B cell (primary cell): ENCODE results near the gene LMO7. TPM values are rescaled to one million over a fixed set of nuclear protein-coding genes. Genes with fewer than 3 reads are reported as not detected.

Experiments used
- ATAC-seq: fragments of 200-7000 bp; cut with Tn5 transposase; one replicate; pipeline ENCODE4 v1.10.0; 2021; ENCODE audit warnings: low read depth, mild to moderate bottlenecking, moderate number of reproducible peaks, moderate library complexity
- CTCF ChIA-PET: fragments of 350-600 bp; sonication (Branson Sonifier 250); formaldehyde crosslinking; loops from one replicate; lab custom pipeline; 2021; ENCODE audit warnings: antibody characterized with exemption, inconsistent platforms; lab: Charles Lee
- POLR2A ChIA-PET: fragments of 350-600 bp; sonication (Branson Sonifier 250); formaldehyde crosslinking; loops from one replicate; lab custom pipeline; 2021; ENCODE audit warnings: antibody characterized with exemption; lab: Charles Lee
- DNase-seq: peaks from one replicate; pipeline ENCODE4 v3.0.0; 2013
- H2AFZ ChIP-seq: 2 replicates; pipeline ENCODE4 v1.6.1; 2012; ENCODE audit warnings: mild to moderate bottlenecking, low read depth, low read length; ENCODE audit not compliant: insufficient read depth, poor library complexity, severe bottlenecking
- H3K27ac ChIP-seq, 2 donors: 1 replicate in 1 of 2; 2 replicates in 1 of 2; pipeline ENCODE4 v1.5.1; 2012 to 2013; ENCODE audit warnings: low read length in 2 of 2, mild to moderate bottlenecking in 2 of 2, moderate library complexity in 1 of 2
- H3K27me3 ChIP-seq, 4 experiments: fragments of 200-600 bp in 1 of 4; sonication (generic) in 1 of 4; replicated peaks in 1 of 4; 1 replicate in 2 of 4; 2 replicates in 2 of 4; pipeline versions ENCODE4 v1.6.1 to v1.7.0; 2013 to 2016; ENCODE audit warnings: low read length in 3 of 4, mild to moderate bottlenecking in 2 of 4, mixed read lengths in 1 of 4, moderate library complexity in 1 of 4; ENCODE audit not compliant: insufficient read depth in 4 of 4, control insufficient read depth in 3 of 4; ENCODE audit errors: control extremely low read depth in 1 of 4
- H3K36me3 ChIP-seq, 2 experiments: replicated peaks in 1 of 2; 1 replicate in 1 of 2; 2 replicates in 1 of 2; pipeline versions ENCODE4 v1.6.1 to v1.7.1; 2013; ENCODE audit warnings: low read length in 1 of 2; ENCODE audit not compliant: insufficient read depth in 2 of 2, control insufficient read depth in 1 of 2; ENCODE audit errors: control extremely low read depth in 1 of 2, extremely low read depth in 1 of 2
- H3K4me1 ChIP-seq, 2 donors: fragments of 200-600 bp in 1 of 2; sonication (generic) in 1 of 2; 1 replicate in 1 of 2; 2 replicates in 1 of 2; pipeline versions ENCODE4 v1.5.1 to v1.6.1; 2013 to 2017; ENCODE audit warnings: low read length in 2 of 2; ENCODE audit not compliant: control insufficient read depth in 2 of 2, insufficient read depth in 2 of 2
- H3K4me2 ChIP-seq: replicated peaks from 2 replicates; pipeline ENCODE3; 2012; ENCODE audit warnings: mild to moderate bottlenecking, low read depth, low read length; ENCODE audit not compliant: poor library complexity, severe bottlenecking
- H3K4me3 ChIP-seq, 5 experiments: fragments of 200-600 bp in 1 of 5; sonication (generic) in 1 of 5; 1 replicate in 3 of 5; 2 replicates in 2 of 5; pipeline versions ENCODE4 v1.5.1 to v1.7.0; 2011 to 2016; ENCODE audit warnings: low read length in 4 of 5, mild to moderate bottlenecking in 4 of 5, low read depth in 2 of 5, control low read depth in 1 of 5, moderate library complexity in 1 of 5; ENCODE audit not compliant: insufficient read depth in 1 of 5; ENCODE audit errors: control extremely low read depth in 1 of 5, extremely low read depth in 1 of 5
- H3K79me2 ChIP-seq: fragments of 200-600 bp; sonication (generic); one replicate; pipeline ENCODE4 v1.6.0; 2016; ENCODE audit warnings: low read length; ENCODE audit not compliant: control insufficient read depth, insufficient read depth
- H3K9ac ChIP-seq: fragments of 200-600 bp; sonication (generic); 2 replicates; pipeline ENCODE4 v1.6.1; 2017; ENCODE audit warnings: mild to moderate bottlenecking, low read length, moderate library complexity
- H3K9me3 ChIP-seq, 3 donors: one replicate each; pipeline versions ENCODE4 v1.6.1 to v1.7.1; 2013; ENCODE audit warnings: low read length in 2 of 3; ENCODE audit not compliant: control insufficient read depth in 2 of 3, insufficient read depth in 1 of 3; ENCODE audit errors: control extremely low read depth in 1 of 3
- H4K20me1 ChIP-seq: 2 replicates; pipeline ENCODE4 v1.6.0; 2012; ENCODE audit warnings: mild to moderate bottlenecking, low read length; ENCODE audit not compliant: insufficient read depth, control insufficient read depth, poor library complexity, severe bottlenecking
- H3K27ac Mint-ChIP-seq: one replicate; pipeline ENCODE4 v1.8.0; 2021; ENCODE audit warnings: mixed read lengths
- H3K27me3 Mint-ChIP-seq: one replicate; pipeline ENCODE4 v1.8.0; 2021; ENCODE audit warnings: mixed read lengths
- H3K4me1 Mint-ChIP-seq: one replicate; pipeline ENCODE4 v1.8.0; 2021; ENCODE audit warnings: mixed read lengths
- H3K4me3 Mint-ChIP-seq: one replicate; pipeline ENCODE4 v1.8.0; 2021; ENCODE audit warnings: mixed read lengths
- H3K9me3 Mint-ChIP-seq: one replicate; pipeline ENCODE4 v1.8.0; 2022; ENCODE audit warnings: mixed read lengths; ENCODE audit not compliant: insufficient read depth
- CTCF ChIP-seq: fragments of 200-600 bp; IDR thresholded peaks from one replicate; pipeline ENCODE4 v1.8.0; 2022; ENCODE audit warnings: antibody characterized with exemption, mild to moderate bottlenecking
- EZH2 ChIP-seq: IDR thresholded peaks from 2 replicates; pipeline ENCODE4 v1.6.1; 2012; ENCODE audit warnings: borderline replicate concordance, low read depth, mild to moderate bottlenecking, moderate library complexity, low read length; ENCODE audit not compliant: insufficient read depth, poor library complexity, severe bottlenecking
- WGBS: methylation state at CpG from one replicate; pipeline ENCODE4 v1.1.5; 2013; ENCODE audit warnings: missing lambda C conversion rate; ENCODE audit not compliant: insufficient coverage; 5-methylcytosine and 5-hydroxymethylcytosine counted together
- intact Hi-C: fragments of 100-400 bp; cut with micrococcal nuclease; formaldehyde crosslinking; loops from one replicate; pipeline ENCODE4 v1.10.0; 2022
- polyA plus RNA-seq: library from polyadenylated mRNA; depleted of rRNA; stranded (reverse); fragments of >200 nt; gene quantifications from 2 replicates; pipeline ENCODE4 v1.2.3, GENCODE V29; 2012
- total RNA-seq, 2 donors: library from RNA; stranded (reverse); fragments of 120-200 nt in 1 of 2; gene quantifications; 1 replicate in 1 of 2; 2 replicates in 1 of 2; pipeline versions ENCODE4 v1.2.3 to v1.2.4, GENCODE V29; 2013 to 2022

The LMO7 gene
- total and polyA plus RNA-seq, 2 donors (not counting 1 experiment from before 2014, with no cell fraction given) = 7.8 to 17.4 TPM

- no peaks in the 10 kb centered on the region for H3K4me1 Mint-ChIP-seq
Observed at GRCh38 chr13:75660694-75661093, 24.6 kb downstream of the LMO7 start.

GRCh38 chr13:75661443-75661842 is 25.3 kb downstream of the LMO7 start:
- H4K20me1 ChIP-seq = no peaks in the 10 kb centered on the region
- ChIA-PET CTCF (interaction anchor here (0.7 kb wide), 1 partner anchor 34 kb away, joined by 3 read pairs; no protein-coding TSS in a partner anchor), POLR2A (no interaction called here)
- DNase-seq (no peak), ATAC-seq (no peak)
- no peaks in the 10 kb centered on the region for H3K79me2 ChIP-seq
- Mint-ChIP-seq H3K27ac (no peak overlapping the region), H3K27me3 (no peaks in the 10 kb centered on the region), H3K4me1 (no peaks in the 10 kb centered on the region), H3K4me3 (no peak overlapping the region), H3K9me3 (peaks cover 6% of the 10 kb centered on the region)
- intact Hi-C loops = no loop called here
- no peaks in the 10 kb centered on the region for H3K36me3 ChIP-seq
- TF ChIP-seq CTCF = no peak
- TF ChIP-seq EZH2 = no peak
- H3K9ac ChIP-seq = no peak overlapping the region
- H3K27ac ChIP-seq = no peak overlapping the region
- H3K4me3 ChIP-seq = no peak overlapping the region
- no peaks in the 10 kb centered on the region for H3K9me3 ChIP-seq
- H3K27me3 ChIP-seq = no peaks in the 10 kb centered on the region
- no peaks in the 10 kb centered on the region for H3K4me1 ChIP-seq
- H2AFZ ChIP-seq = no peak overlapping the region
- 95% methylated on average over 3 of the region's 4 CpGs for WGBS
- no peak overlapping the region for H3K4me2 ChIP-seq

More at GRCh38 chr13:75660694-75661093, 24.6 kb downstream of the LMO7 start:
- H3K4me2 ChIP-seq = no peak overlapping the region
- intact Hi-C loops = no loop called here
- 65% methylated on average over 2 of the region's 3 CpGs for WGBS
- no peaks in the 10 kb centered on the region for H3K9me3 ChIP-seq
- H4K20me1 ChIP-seq = no peaks in the 10 kb centered on the region
- H3K79me2 ChIP-seq = no peaks in the 10 kb centered on the region
- CTCF ChIA-PET = no interaction called here
- DNase-seq (no peak), ATAC-seq (no peak)
- no peaks in the 10 kb centered on the region for H3K36me3 ChIP-seq
- no peak overlapping the region for H2AFZ ChIP-seq
- no peak overlapping the region for H3K4me3 Mint-ChIP-seq
- H3K27ac ChIP-seq = no peak overlapping the region
- no peaks in the 10 kb centered on the region for H3K27me3 ChIP-seq
- POLR2A ChIA-PET = no interaction called here
- no peak overlapping the region for H3K9ac ChIP-seq
- no peak for TF ChIP-seq EZH2
- TF ChIP-seq CTCF = no peak
- H3K4me1 ChIP-seq = no peaks in the 10 kb centered on the region
- H3K27me3 Mint-ChIP-seq = no peaks in the 10 kb centered on the region
- no peak overlapping the region for H3K27ac Mint-ChIP-seq
- peaks cover 6% of the 10 kb centered on the region for H3K9me3 Mint-ChIP-seq
- H3K4me3 ChIP-seq = no peak overlapping the region
